GM23338 (cell line): ENCODE measurements around the gene HMGCS1. TPM values are rescaled to one million over a fixed set of nuclear protein-coding genes. Genes with fewer than 3 reads are reported as not detected.

Source experiments
- ATAC-seq: fragments of 200-7000 bp; cut with Tn5 transposase; 3 replicates; pipeline ENCODE4 v1.9.1; 2020
- DNase-seq: peaks from one replicate; pipeline ENCODE4 v3.0.0-alpha.2; 2015; ENCODE audit warnings: low spot score
- H2AFZ ChIP-seq: fragments of 200-600 bp; sonication (generic); 2 replicates; pipeline ENCODE4 v1.8.0; 2016; ENCODE audit warnings: antibody characterized with exemption, mild to moderate bottlenecking, moderate library complexity
- H3F3A ChIP-seq: fragments of 200-600 bp; sonication (generic); replicated peaks from 2 replicates; pipeline ENCODE4 v1.8.0; 2017; ENCODE audit warnings: antibody characterized with exemption, mixed run types, low read depth
- H3K27ac ChIP-seq: fragments of 200-600 bp; sonication (generic); 2 replicates; pipeline ENCODE4 v1.6.1; 2016; ENCODE audit warnings: low read depth
- H3K27me3 ChIP-seq: fragments of 200-600 bp; sonication (generic); 2 replicates; pipeline ENCODE4 v1.8.0; 2016; ENCODE audit warnings: mild to moderate bottlenecking, mixed run types, moderate library complexity; ENCODE audit not compliant: insufficient read depth
- H3K36me3 ChIP-seq: fragments of 200-600 bp; sonication (generic); 2 replicates; pipeline ENCODE4 v1.8.0; 2016; ENCODE audit warnings: mild to moderate bottlenecking; ENCODE audit not compliant: insufficient read depth
- H3K4me1 ChIP-seq: fragments of 200-600 bp; sonication (generic); 2 replicates; pipeline ENCODE4 v1.8.0; 2016; ENCODE audit warnings: mild to moderate bottlenecking, moderate library complexity; ENCODE audit not compliant: insufficient read depth
- H3K4me2 ChIP-seq: fragments of 200-600 bp; sonication (generic); 2 replicates; pipeline ENCODE4 v1.7.1; 2017; ENCODE audit warnings: mixed run types
- H3K4me3 ChIP-seq: fragments of 200-600 bp; sonication (generic); 2 replicates; pipeline ENCODE4 v1.6.1; 2016; ENCODE audit warnings: mixed run types
- H3K79me2 ChIP-seq: fragments of 200-600 bp; sonication (generic); replicated peaks from 2 replicates; pipeline ENCODE4 v1.8.0; 2017; ENCODE audit warnings: mild to moderate bottlenecking; ENCODE audit not compliant: insufficient read depth
- H3K9me2 ChIP-seq: fragments of 200-600 bp; sonication (generic); 2 replicates; pipeline ENCODE4 v1.8.0; 2017; ENCODE audit not compliant: insufficient read depth
- H4K20me1 ChIP-seq: fragments of 200-600 bp; sonication (generic); replicated peaks from 2 replicates; pipeline ENCODE4 v1.8.0; 2017; ENCODE audit warnings: mild to moderate bottlenecking; ENCODE audit not compliant: insufficient read depth
- H3K27ac Mint-ChIP-seq: 2 replicates; pipeline ENCODE4 v1.8.0; 2020; ENCODE audit warnings: inconsistent platforms, mild to moderate bottlenecking, moderate library complexity, mixed read lengths
- H3K27me3 Mint-ChIP-seq: 3 replicates; pipeline ENCODE4 v1.8.0; 2022; ENCODE audit warnings: low read depth, mild to moderate bottlenecking, moderate library complexity, mixed read lengths, inconsistent platforms; ENCODE audit not compliant: insufficient read depth, poor library complexity
- H3K36me3 Mint-ChIP-seq: 3 replicates; pipeline ENCODE4 v1.8.0; 2021; ENCODE audit warnings: low read depth, mild to moderate bottlenecking, inconsistent platforms, moderate library complexity, mixed read lengths
- H3K4me1 Mint-ChIP-seq: 3 replicates; pipeline ENCODE4 v1.8.0; 2020; ENCODE audit warnings: mild to moderate bottlenecking, inconsistent platforms, mixed read lengths
- H3K4me3 Mint-ChIP-seq: 3 replicates; pipeline ENCODE4 v1.8.0; 2021; ENCODE audit warnings: moderate library complexity, mild to moderate bottlenecking, inconsistent platforms, mixed read lengths
- H3K9me3 Mint-ChIP-seq: 3 replicates; pipeline ENCODE4 v1.8.0; 2020; ENCODE audit warnings: moderate library complexity, mild to moderate bottlenecking, inconsistent platforms, mixed read lengths
- CREB1 ChIP-seq: fragments of 250-450 bp; sonication (Bioruptor Pico); IDR thresholded peaks from 2 replicates; pipeline ENCODE4 v1.5.0; 2020; ENCODE audit warnings: low read depth, mild to moderate bottlenecking, moderate library complexity
- CTCF ChIP-seq, 2 experiments: fragments of 200-600 bp in 1 of 2; sonication (generic) in 1 of 2; conservative IDR thresholded peaks; 2 replicates each; pipeline versions ENCODE4 v1.5.1 to v1.6.1; 2016 to 2017; ENCODE audit warnings: antibody characterized with exemption in 2 of 2, low read depth in 2 of 2, mild to moderate bottlenecking in 2 of 2, moderate library complexity in 1 of 2
- ETS1 ChIP-seq: IDR thresholded peaks from 2 replicates; pipeline ENCODE4 v1.6.1; 2016; ENCODE audit warnings: antibody characterized with exemption
- EZH2 ChIP-seq: fragments of 200-600 bp; sonication (generic); IDR thresholded peaks from one replicate; pipeline ENCODE4 v1.8.0; 2017; ENCODE audit warnings: antibody characterized with exemption, mild to moderate bottlenecking, low read depth; ENCODE audit not compliant: unreplicated experiment
- EZH2phosphoT487 ChIP-seq: fragments of 200-600 bp; sonication (generic); IDR thresholded peaks from one replicate; pipeline ENCODE4 v1.8.1; 2018; ENCODE audit warnings: antibody characterized with exemption; ENCODE audit not compliant: unreplicated experiment
- JUNB ChIP-seq: IDR thresholded peaks from one replicate; pipeline ENCODE4 v1.6.1; 2016; ENCODE audit warnings: antibody characterized with exemption; ENCODE audit not compliant: unreplicated experiment
- NANOG ChIP-seq: IDR thresholded peaks from 2 replicates; pipeline ENCODE4 v1.6.1; 2016; ENCODE audit warnings: antibody characterized with exemption, borderline replicate concordance
- POLR2AphosphoS5 ChIP-seq: IDR thresholded peaks from 2 replicates; pipeline ENCODE4 v1.6.1; 2016; ENCODE audit warnings: antibody characterized with exemption, low read depth
- REST ChIP-seq: IDR thresholded peaks from one replicate; pipeline ENCODE4 v1.6.1; 2018; ENCODE audit warnings: antibody characterized with exemption; ENCODE audit not compliant: unreplicated experiment
- STAT1 ChIP-seq: IDR thresholded peaks from one replicate; pipeline ENCODE4 v1.6.1; 2016; ENCODE audit warnings: antibody characterized with exemption; ENCODE audit not compliant: unreplicated experiment
- ZNF114 ChIP-seq: fragments of 250-450 bp; sonication (Bioruptor Pico); IDR thresholded peaks from 2 replicates; pipeline ENCODE4 v1.5.0; 2020; ENCODE audit warnings: mild to moderate bottlenecking, moderate library complexity
- ZNF331 ChIP-seq: fragments of 250-450 bp; sonication (Bioruptor Pico); IDR thresholded peaks from 2 replicates; pipeline ENCODE4 v1.5.0; 2020; ENCODE audit warnings: low read depth, mild to moderate bottlenecking, moderate library complexity
- ZNF462 ChIP-seq: fragments of 250-450 bp; sonication (Bioruptor Pico); IDR thresholded peaks from 2 replicates; pipeline ENCODE4 v1.5.0; 2020; ENCODE audit warnings: mild to moderate bottlenecking, moderate library complexity
- polyA plus RNA-seq: library from polyadenylated mRNA; unstranded; fragments of >200 nt; fragmentation: Nextera tagmentation; extraction: Ambion mirVana; gene quantifications from 2 replicates; pipeline ENCODE4 v1.2.1, GENCODE V29; 2016
- total RNA-seq: library from RNA; depleted of rRNA; stranded (reverse); fragments of >200 nt; shearing (Covaris generic); gene quantifications from 2 replicates; pipeline ENCODE4 v1.2.3, GENCODE V29; 2014

Gene HMGCS1
- total and polyA plus RNA-seq, 2 experiments from 2014 or later, result 172 to 278 TPM

- H3K4me2 ChIP-seq, result no peak overlapping the region
- no peaks in the 10 kb centered on the region for H3K79me2 ChIP-seq
- Mint-ChIP-seq H3K36me3 (peaks cover 21% of the 10 kb centered on the region), H3K27me3 (peaks cover 2% of the 10 kb centered on the region), H3K4me3 (no peak overlapping the region), H3K9me3 (peaks cover 27% of the 10 kb centered on the region), H3K4me1 (no peaks in the 10 kb centered on the region), H3K27ac (no peak overlapping the region)
- no peaks in the 10 kb centered on the region for H3F3A ChIP-seq
- no peak overlapping the region for H2AFZ ChIP-seq
- no peak for DNase-seq
- no peak overlapping the region for H3K27ac ChIP-seq
- H3K36me3 ChIP-seq, result no peaks in the 10 kb centered on the region; the same call in 1 of the 2 replicates
- H3K9me2 ChIP-seq, result no peaks in the 10 kb centered on the region
- H4K20me1 ChIP-seq, result no peaks in the 10 kb centered on the region
- no peak for ATAC-seq
- no peaks in the 10 kb centered on the region for H3K4me1 ChIP-seq
- H3K27me3 ChIP-seq, result no peaks in the 10 kb centered on the region
- H3K4me3 ChIP-seq, result no peak overlapping the region
- TF ChIP-seq CREB1 (CRISPR knock-in tag), result no peak
- no peak for TF ChIP-seq EZH2phosphoT487
- no peak for TF ChIP-seq ZNF462 (CRISPR knock-in tag)
- TF ChIP-seq STAT1, result no peak
- TF ChIP-seq POLR2AphosphoS5, result no peak
- TF ChIP-seq ZNF114 (CRISPR knock-in tag), result no peak
- TF ChIP-seq JUNB, result no peak
- no peak for TF ChIP-seq ETS1
- TF ChIP-seq ZNF331 (CRISPR knock-in tag), result no peak
- no peak for TF ChIP-seq EZH2
- no peak for TF ChIP-seq REST
- no peak for TF ChIP-seq CTCF (conservative IDR thresholded peaks at IDR 0.05; ENCODE audit: low read depth in 2 of 2)
- TF ChIP-seq NANOG, result no peak
Measured at GRCh38 chr5:43332401-43332800, 19.2 kb upstream of the HMGCS1 start.
